RWPE2 (cell line): ENCODE measurements around the gene MAN1C1.

Experiments
- ATAC-seq: fragments of 200-7000 bp; cut with Tn5 transposase; 3 replicates; pipeline ENCODE4 v1.9.1; 2021; ENCODE audit warnings: low read depth
- DNase-seq: peaks from one replicate; pipeline ENCODE4 v3.0.0-alpha.2; 2020; ENCODE audit warnings: low spot score
- H3K27ac ChIP-seq: fragments of 450-650 bp; 2 replicates; pipeline ENCODE4 v1.5.1; 2017; ENCODE audit warnings: mild to moderate bottlenecking; ENCODE audit not compliant: poor library complexity, severe bottlenecking
- H3K27me3 ChIP-seq: fragments of 250-450 bp; sonication (Bioruptor Pico); 2 replicates; pipeline ENCODE4 v1.5.1; 2021; ENCODE audit warnings: mild to moderate bottlenecking, moderate library complexity; ENCODE audit not compliant: insufficient read depth, poor library complexity, severe bottlenecking
- H3K36me3 ChIP-seq: fragments of 250-450 bp; sonication (Bioruptor Pico); 2 replicates; pipeline ENCODE4 v1.5.1; 2020; ENCODE audit warnings: low read depth, mild to moderate bottlenecking, moderate library complexity
- H3K4me1 ChIP-seq: fragments of 250-450 bp; sonication (Bioruptor Pico); 2 replicates; pipeline ENCODE4 v1.5.1; 2021; ENCODE audit warnings: mild to moderate bottlenecking, moderate library complexity; ENCODE audit not compliant: insufficient read depth, poor library complexity, severe bottlenecking
- H3K4me3 ChIP-seq: fragments of 250-450 bp; sonication (Bioruptor Pico); 2 replicates; pipeline ENCODE4 v1.5.1; 2021; ENCODE audit warnings: mild to moderate bottlenecking, moderate library complexity; ENCODE audit not compliant: severe bottlenecking
- H3K9me3 ChIP-seq: fragments of 250-450 bp; sonication (Bioruptor Pico); 2 replicates; pipeline ENCODE4 v1.5.1; 2021; ENCODE audit warnings: mild to moderate bottlenecking, moderate library complexity; ENCODE audit not compliant: severe bottlenecking
- CTCF ChIP-seq: fragments of 450-650 bp; IDR thresholded peaks from one replicate; pipeline ENCODE4 v1.5.1; 2017; ENCODE audit warnings: mild to moderate bottlenecking, moderate library complexity; ENCODE audit not compliant: poor library complexity, severe bottlenecking

The MAN1C1 gene

GRCh38 chr1:25617625-25618432, 1.2 kb downstream of the MAN1C1 start:
- peak overlapping the region; percentile 80 for H3K4me3 ChIP-seq
- no peaks in the 10 kb centered on the region for H3K9me3 ChIP-seq
- DNase-seq (no peak), ATAC-seq (no peak)
- no peak for TF ChIP-seq CTCF
- H3K27me3 ChIP-seq, result peaks cover 36% of the 10 kb centered on the region
- no peaks in the 10 kb centered on the region for H3K4me1 ChIP-seq
- no peak overlapping the region for H3K27ac ChIP-seq
- no peaks in the 10 kb centered on the region for H3K36me3 ChIP-seq

- Histone ChIP-seq H3K4me1 (no peaks in the 10 kb centered on the region), H3K9me3 (no peaks in the 10 kb centered on the region), H3K36me3 (no peaks in the 10 kb centered on the region), H3K4me3 (no peak overlapping the region), H3K27ac (no peak overlapping the region), H3K27me3 (peaks cover 36% of the 10 kb centered on the region)
- no peak for ATAC-seq
- TF ChIP-seq CTCF, result no peak
- DNase-seq, result no peak
These were observed 1.8 kb downstream of the MAN1C1 start for GRCh38 chr1:25618433-25618808.

DNA sequence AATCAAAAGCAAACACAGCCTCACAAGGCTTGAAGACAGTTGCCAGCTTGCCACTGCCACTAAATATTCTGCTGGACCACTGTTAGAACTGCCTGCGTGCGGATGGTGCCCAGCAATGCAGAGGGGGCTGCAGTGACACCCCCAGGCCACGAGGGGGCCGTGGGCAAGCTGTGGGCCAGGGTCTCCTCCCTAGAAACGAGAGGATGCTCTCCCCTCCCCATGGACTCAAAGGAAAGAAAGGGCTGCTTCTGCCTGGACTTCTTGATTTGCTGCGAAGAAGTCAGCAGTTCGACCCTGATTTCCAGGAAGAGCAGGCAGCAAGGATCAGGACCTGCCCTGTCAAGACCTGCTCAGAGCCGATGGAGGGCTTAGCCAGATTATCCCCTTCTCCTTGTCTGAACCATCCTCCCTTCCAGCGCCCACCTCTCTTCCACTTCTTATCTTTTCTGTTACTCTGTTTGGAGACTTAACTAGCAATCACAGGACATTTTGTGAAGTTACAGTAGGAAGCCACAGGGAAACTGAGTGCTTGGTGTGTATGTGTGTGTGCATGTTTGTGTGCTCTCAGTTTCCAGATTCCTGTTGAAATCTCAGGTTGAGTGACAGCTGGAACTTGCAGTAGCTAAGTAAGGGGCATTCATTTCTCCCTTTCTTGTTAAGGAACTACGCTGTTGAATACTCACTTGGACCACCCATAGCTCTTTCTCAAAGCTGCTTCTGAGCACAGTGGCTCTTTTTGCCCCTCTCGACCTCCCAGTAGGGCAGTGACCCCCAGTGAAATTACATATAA, 2.7 kb downstream of the MAN1C1 start:
- Histone ChIP-seq H3K36me3 (no peaks in the 10 kb centered on the region), H3K27ac (no peak overlapping the region), H3K4me3 (no peak overlapping the region), H3K9me3 (no peaks in the 10 kb centered on the region), H3K27me3 (peaks cover 36% of the 10 kb centered on the region), H3K4me1 (no peaks in the 10 kb centered on the region)
- DNase-seq (no peak), ATAC-seq (no peak)
- TF ChIP-seq CTCF, result peak; percentile 46

- DNase-seq, result no peak
- no peaks in the 10 kb centered on the region for H3K9me3 ChIP-seq
- no peaks in the 10 kb centered on the region for H3K4me1 ChIP-seq
- ATAC-seq, result no peak
- H3K27me3 ChIP-seq, result peaks cover 36% of the 10 kb centered on the region
- no peak overlapping the region for H3K4me3 ChIP-seq
- no peaks in the 10 kb centered on the region for H3K36me3 ChIP-seq
- H3K27ac ChIP-seq, result no peak overlapping the region
- TF ChIP-seq CTCF, result no peak
These were observed 3.6 kb downstream of the MAN1C1 start for GRCh38 chr1:25620211-25620610.
